IPS DF 4.7 (cell line): ENCODE measurements around the gene C1GALT1C1.

ENCODE experiments used
- DNase-seq: peaks from one replicate; pipeline ENCODE4 v3.0.0-alpha.2; 2013; ENCODE audit warnings: low spot score; ENCODE audit errors: extremely low read depth

C1GALT1C1 gene

GRCh38 chrX:120585702-120586101 is 44.2 kb downstream of the C1GALT1C1 start:
- DNase-seq: no peak
